HG02763 (cell line): Measurements from ENCODE around the gene RNF149.
A peak's percentile ranks its signal among the peaks of the same experiment; 100 is the strongest.
"Not testable (repeated sequence)": the region's sequence is repeated elsewhere in the genome, so short reads cannot be mapped to it uniquely, and the experiment has no call there.

Experiments used
- ATAC-seq: cut with Tn5 transposase; IDR thresholded peaks from one replicate; pipeline ENCODE4 v1.9.1; 2021; ENCODE audit warnings: mild to moderate bottlenecking, moderate library complexity; ENCODE audit not compliant: unreplicated experiment

The RNF149 gene

GRCh38 chr2:101308432-101309210 is at the start of gene RNF149:
Gene RNF149, minus strand, starts transcription at chr2:101308701. Its CDS starts 113 bp downstream, at chr2:101308588.
- peak; percentile 52 for ATAC-seq

GRCh38 chr2:101357376-101357775 is 48.9 kb upstream of the RNF149 start:
- ATAC-seq: no peak

DNA sequence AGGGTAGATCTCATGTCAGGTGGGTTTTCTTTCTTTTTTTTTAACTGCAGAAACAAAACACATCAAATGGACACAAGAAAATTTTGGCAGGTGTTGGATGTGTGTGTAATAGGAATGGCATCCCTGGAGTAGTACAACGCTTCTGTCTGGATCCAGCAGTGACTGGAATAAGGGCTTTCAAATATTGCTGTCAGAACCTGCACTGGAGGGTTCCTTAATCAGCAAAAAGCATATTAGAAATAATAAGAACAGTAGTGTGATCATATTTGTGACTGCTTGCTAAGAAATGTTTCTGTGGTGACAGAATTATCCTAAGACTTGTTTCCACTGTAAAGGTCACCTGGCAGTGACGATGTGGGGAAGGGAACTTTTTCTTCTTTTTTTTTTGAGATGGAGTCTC is 48.0 kb upstream of the RNF149 start:
- ATAC-seq: no peak

GRCh38 chr2:101356055-101356454 is 47.6 kb upstream of the RNF149 start:
- no peak for ATAC-seq

DNA sequence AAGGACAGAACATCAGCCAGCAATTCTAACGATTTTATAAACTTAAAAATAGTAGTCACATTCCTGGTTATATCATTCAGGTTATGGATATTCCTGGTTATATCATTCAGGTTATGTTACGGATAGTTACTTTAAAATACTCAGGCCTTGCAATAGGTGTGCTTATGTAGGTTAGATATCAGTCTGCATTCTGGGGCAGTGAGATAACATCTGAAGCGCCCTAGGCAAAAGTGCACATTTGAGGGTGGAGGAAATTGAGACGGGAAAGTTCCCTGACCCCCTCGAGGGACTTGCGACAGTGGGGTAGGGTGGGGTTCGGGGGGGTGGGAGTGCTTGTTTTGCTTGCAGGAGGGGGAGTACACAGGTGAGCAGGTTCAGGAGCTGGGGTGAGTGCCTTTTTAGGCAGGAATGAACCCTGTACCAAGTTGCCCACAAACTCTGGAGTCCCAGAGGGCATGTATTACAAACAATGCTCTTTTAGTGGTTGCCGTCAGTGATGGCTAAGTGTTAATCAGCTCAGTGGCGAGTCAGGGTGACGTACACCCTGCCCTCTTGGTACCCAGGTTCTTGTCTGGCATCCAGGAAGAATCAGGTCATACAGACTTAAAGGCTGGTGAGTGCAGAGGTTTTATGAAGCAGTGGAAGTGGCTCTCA is 47.0 kb upstream of the RNF149 start:
- ATAC-seq: no peak

DNA sequence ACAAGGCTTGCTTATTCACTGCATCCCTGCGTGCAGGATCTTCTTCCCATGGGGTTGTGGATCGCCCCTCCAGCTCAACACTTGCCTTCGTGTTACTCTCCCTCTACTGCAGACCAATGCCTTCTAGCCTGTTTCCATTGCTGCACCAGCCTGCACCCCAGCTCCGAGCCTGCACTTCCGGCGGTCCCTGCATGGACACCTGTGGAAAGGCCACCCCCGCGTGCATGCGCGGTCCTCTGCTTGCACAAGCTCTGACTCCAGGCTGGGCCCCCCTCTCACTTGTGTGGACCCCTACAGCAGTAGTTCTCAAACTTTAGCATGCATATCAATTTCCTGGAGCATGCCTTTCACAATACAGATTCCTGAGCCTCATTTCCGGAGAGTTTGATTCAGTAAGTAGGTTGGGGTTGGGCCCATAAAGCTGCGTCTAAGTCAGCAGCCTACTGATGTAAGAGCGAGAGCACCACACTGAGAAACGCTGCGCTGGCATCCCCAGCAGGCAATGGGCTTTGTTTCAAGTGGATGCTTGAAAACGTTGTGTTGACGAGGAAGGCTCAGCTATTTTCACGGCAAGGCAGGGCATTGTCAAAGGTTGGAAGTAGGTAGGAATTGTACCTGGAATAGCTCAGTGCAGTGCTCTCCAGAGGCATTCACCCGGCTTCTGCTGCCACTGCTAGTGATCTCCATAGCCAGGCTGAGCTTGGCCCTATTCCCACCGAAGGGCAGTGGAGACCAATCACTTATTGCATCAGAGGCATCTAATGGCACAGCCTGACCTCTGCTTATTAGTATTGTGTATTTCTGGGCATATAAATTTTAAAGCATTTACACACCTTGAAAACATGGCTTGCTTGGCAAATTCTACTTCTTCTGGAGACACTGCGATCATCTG is 46.2 kb upstream of the RNF149 start:
- ATAC-seq: no peak

DNA sequence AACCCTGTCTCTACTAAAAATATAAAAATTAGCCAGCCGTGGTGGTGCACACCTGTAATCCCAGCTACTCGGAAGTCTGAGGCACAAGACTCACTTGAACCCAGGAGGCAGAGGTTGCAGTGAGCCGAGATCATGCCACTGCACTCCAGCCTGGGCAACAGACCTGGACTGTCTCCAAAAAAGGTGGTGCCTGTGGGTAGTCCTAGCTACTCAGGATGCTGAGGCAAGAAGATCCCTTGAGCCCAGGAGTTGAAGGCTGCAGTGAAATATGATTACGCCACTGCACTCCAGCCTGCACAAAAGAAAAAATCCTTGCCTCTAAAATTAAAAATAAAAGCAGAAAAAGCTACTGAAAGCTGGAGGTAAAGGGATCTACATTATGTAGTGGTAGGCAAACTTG is 44.1 kb upstream of the RNF149 start:
- ATAC-seq: not testable (repeated sequence)

GRCh38 chr2:101351207-101351606 is 42.7 kb upstream of the RNF149 start:
- ATAC-seq: no peak

DNA sequence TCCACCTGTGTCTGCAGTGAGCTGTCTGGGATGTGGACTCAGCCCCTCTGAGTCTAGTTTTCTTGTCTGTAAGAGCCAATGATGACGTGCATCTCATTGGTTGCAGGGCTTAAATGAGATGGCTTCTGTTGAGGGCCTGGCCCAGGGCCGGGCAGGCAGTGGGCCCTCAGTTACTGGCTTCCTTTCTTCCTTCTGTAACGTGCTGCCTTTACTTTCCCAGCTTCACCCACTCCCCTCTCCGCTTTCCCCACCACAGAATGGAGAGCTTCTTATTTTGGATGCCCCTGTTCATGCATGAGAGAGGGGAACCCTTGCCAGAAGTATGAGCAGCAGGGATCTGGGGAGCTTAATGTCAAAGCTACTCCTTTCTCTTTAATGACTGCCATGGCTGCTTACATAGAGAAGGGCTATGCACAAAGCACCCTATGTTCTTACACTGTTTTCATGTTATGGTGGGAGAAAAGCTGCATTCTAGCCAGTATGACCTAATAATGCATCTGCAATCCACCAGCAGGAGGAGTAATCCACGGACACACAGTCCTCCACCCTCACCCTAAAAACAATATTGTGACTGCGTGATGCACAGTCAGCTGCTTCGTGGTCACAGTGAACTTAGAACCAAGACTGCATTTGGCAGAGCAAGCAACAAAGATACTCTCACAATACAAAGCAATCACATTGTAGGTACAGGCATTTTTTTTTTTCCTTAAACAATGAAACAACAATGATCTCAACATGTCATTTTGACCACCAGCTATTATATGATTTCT is 41.6 kb upstream of the RNF149 start:
- ATAC-seq: no peak

DNA sequence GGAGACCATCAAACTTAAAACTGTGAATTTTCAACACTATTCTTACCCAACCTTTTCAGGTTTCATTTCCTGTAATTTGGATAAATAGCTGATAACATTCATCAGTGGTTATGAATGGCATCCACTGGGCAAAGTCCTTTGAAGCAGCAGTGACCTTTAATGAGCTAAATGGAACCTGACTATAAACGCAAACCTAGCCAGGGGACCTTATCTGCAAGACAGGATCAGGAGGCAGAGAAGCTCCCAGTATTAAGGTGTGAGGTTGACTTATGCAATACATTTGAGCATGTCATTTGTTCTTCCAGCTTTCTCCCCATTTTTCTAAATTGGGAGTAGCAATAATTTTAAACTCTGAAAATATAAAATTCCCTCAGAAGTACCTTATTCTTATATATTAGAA is 40.4 kb upstream of the RNF149 start:
- ATAC-seq: no peak

DNA sequence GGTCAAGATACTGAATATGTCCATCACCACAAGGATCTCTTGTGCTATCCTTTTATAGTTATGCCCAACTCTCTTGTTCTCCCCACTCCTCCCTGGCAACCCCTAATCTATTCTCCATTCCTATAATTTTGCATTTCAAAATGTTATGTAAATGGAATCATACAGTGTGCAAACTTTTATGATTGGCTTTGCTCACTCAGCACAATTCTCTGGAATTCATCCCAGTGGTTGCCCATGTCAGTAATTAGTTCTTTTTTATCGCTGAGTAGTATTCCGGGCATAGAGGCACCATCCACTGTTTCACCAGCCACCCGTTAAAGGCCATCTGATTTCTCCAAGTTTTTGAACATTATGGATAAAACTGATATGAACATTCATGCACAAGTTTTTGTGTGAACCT is 38.4 kb upstream of the RNF149 start:
- ATAC-seq: no peak

- ATAC-seq: no peak
Measured at GRCh38 chr2:101344137-101344536, 35.6 kb upstream of the RNF149 start.

DNA sequence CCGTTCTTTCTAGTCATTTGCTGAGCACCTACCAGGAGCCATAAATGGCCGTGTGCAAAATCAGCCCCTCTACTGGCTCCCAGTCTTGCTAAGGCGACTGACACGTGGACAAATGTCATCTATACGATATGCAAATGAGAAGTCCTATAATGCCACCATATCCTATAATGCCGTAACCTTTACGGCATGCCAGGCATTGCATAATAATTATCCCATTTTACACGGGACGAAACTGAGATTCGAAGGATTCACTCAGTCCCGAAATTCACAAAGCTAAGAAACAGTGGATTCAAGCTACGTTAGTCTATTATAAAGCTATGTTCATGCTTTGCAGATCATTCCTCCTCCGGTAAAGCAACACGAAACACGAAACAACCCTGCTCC is 34.1 kb upstream of the RNF149 start:
- no peak for ATAC-seq

GRCh38 chr2:101341901-101342624 is 33.6 kb upstream of the RNF149 start:
- ATAC-seq: no peak

DNA sequence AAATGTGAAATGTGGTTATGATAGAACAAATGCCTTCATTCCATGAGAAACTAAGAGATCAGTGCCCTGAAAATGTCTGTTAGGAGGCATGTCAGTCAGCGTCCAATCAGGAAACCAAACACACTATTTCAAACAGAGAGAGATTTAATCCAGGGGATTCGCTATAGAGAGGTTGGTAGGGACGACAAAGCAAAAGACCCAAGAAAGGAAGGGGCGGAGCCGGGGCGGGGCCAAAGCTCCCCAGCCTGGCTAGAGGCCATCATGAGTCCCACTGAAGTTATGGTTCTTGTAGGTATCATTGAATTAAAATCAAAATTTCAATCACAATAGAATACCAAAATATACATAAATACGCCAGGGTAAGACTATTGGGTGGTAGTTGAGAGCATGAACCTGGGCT is 32.9 kb upstream of the RNF149 start:
- ATAC-seq: no peak

GRCh38 chr2:101340141-101340551 is 31.6 kb upstream of the RNF149 start:
- ATAC-seq: no peak

GRCh38 chr2:101339266-101339880 is 30.9 kb upstream of the RNF149 start:
- ATAC-seq: no peak

DNA sequence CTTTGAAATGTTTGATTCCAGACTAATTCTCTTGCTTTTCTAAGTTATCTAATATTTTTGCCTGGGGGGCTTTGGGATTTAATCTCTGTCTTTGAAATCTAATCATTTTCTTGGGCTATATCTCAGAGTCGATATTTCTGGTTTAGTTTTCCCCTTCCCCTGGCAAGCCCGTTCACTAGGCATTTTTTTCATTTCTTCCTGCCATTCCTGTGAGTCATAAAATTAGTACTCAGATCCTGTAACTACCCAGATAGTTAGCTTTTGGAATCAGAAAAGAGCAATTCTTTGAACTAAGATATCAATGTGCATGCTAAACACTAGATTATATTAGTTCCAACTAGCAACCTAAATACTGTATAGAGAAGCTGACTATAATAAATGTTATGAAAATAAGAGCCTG is 29.4 kb upstream of the RNF149 start:
- ATAC-seq: no peak

DNA sequence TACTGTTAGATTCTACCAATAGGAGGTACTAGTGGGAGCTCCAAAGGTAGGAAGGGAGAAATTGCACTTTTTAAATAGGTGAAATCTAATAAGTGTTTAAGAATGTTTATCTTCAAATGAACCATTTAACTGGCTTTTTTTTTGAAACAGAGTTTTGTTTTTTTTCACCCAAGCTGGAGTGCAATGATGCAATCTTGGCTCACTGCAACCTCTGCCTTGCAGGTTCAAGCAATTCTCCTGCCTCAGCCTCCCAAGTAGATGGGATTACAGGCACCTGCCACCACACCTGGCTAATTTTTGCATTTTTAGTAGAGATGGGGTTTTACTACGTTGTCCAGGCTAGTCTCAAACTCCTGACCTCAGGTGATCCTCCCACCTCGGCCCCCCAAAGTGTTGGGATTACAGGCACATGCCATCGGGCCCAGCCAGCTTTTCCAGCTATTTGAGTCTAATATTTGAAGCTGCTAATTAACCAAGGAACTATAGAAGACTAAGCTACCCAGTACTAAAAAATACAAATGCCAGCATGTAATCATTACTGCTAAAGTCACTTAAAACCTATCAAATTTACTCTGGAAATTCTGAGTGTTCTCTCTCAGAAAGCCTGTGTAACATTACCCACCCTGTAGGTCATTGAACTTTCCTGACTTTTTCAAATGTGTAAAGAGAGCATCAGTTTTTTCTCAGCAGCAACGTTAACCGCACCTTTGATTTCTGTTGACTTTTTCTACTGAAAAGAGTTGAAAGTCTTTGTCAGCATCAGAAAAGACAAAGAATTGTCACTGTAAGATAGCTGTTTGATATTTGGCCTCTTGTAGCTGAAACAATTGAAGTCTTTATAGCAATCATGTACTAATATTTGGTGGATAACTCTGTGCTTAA is 24.6 kb upstream of the RNF149 start:
- ATAC-seq: no peak
